SKM-1 (cell line): ENCODE data around the gene TMEM129.

Experiments
- DNase-seq: peaks from one replicate; lab custom pipeline; 2025; ENCODE audit not compliant: unreplicated experiment; lab: John Stamatoyannopoulos, UW

TMEM129 gene

GRCh38 chr4:1721003-1721665 lies at the start of gene TMEM129, which contains the start of gene TACC3:
Gene TMEM129, minus strand, starts transcription at chr4:1721323. Its CDS starts 486 bp downstream, at chr4:1720837.
Gene TACC3, plus strand, starts transcription at chr4:1721521. Its CDS starts 1,901 bp downstream, at chr4:1723422.
- peak; percentile 94 for DNase-seq

- no peak for DNase-seq
These were observed 49.7 kb upstream of the TMEM129 start for GRCh38 chr4:1770791-1771231.

GRCh38 chr4:1770245-1770644 lies 49.1 kb upstream of the TMEM129 start:
- no peak for DNase-seq

GRCh38 chr4:1769692-1770091 lies 48.6 kb upstream of the TMEM129 start:
- DNase-seq = no peak

GRCh38 chr4:1768367-1769034 lies 47.4 kb upstream of the TMEM129 start:
- DNase-seq = no peak

- DNase-seq = no peak
These were observed 46.7 kb upstream of the TMEM129 start for GRCh38 chr4:1767770-1768366.

GRCh38 chr4:1767061-1767769 lies 46.1 kb upstream of the TMEM129 start:
- no peak for DNase-seq

- no peak for DNase-seq
These were observed 45.3 kb upstream of the TMEM129 start for GRCh38 chr4:1766106-1767060.

GRCh38 chr4:1765409-1766072 lies 44.4 kb upstream of the TMEM129 start:
- DNase-seq = no peak

- no peak for DNase-seq
These were observed 43.5 kb upstream of the TMEM129 start for GRCh38 chr4:1764670-1765069.

- DNase-seq = no peak
These were observed 42.5 kb upstream of the TMEM129 start for GRCh38 chr4:1763550-1764080.

GRCh38 chr4:1763070-1763549 lies 42.0 kb upstream of the TMEM129 start:
- no peak for DNase-seq

- DNase-seq = no peak
These were observed 41.3 kb upstream of the TMEM129 start for GRCh38 chr4:1762264-1763010.

GRCh38 chr4:1761130-1761689 lies 40.1 kb upstream of the TMEM129 start:
- DNase-seq = no peak

GRCh38 chr4:1760521-1761071 lies 39.5 kb upstream of the TMEM129 start:
- DNase-seq = no peak

- DNase-seq = no peak
These were observed 38.7 kb upstream of the TMEM129 start for GRCh38 chr4:1759818-1760223.

- no peak for DNase-seq
These were observed 38.2 kb upstream of the TMEM129 start for GRCh38 chr4:1759170-1759817.
